Muscle layer of colon (tissue), 2 donors: ENCODE results near the gene KIF9.

Source experiments
- H3K27ac ChIP-seq: one replicate; pipeline ENCODE4 v1.7.0; 2013; ENCODE audit warnings: low read depth, mild to moderate bottlenecking, low read length, moderate library complexity
- H3K27me3 ChIP-seq, 2 donors: one replicate each; pipeline ENCODE4 v1.7.0; 2013; ENCODE audit warnings: low read length in 2 of 2, mild to moderate bottlenecking in 2 of 2; ENCODE audit not compliant: insufficient read depth in 2 of 2, control insufficient read depth in 1 of 2
- H3K36me3 ChIP-seq: one replicate; pipeline ENCODE4 v1.7.0; 2013; ENCODE audit warnings: mild to moderate bottlenecking, low read length; ENCODE audit not compliant: insufficient read depth
- H3K4me1 ChIP-seq: one replicate; pipeline ENCODE4 v1.7.0; 2013; ENCODE audit warnings: mild to moderate bottlenecking, low read length; ENCODE audit not compliant: insufficient read depth
- H3K4me3 ChIP-seq, 2 donors: one replicate each; pipeline ENCODE4 v1.7.0; 2013; ENCODE audit warnings: low read length in 2 of 2, low read depth in 1 of 2, mild to moderate bottlenecking in 1 of 2, moderate library complexity in 1 of 2
- H3K9ac ChIP-seq: one replicate; pipeline ENCODE4 v1.7.0; 2013; ENCODE audit warnings: low read length
- H3K9me3 ChIP-seq: one replicate; pipeline ENCODE4 v1.7.0; 2013; ENCODE audit warnings: mild to moderate bottlenecking, low read length
- donor health status: abdominal sarcoma.
- donor health status: Adenocarcinoma of cecum.

Gene KIF9

DNA sequence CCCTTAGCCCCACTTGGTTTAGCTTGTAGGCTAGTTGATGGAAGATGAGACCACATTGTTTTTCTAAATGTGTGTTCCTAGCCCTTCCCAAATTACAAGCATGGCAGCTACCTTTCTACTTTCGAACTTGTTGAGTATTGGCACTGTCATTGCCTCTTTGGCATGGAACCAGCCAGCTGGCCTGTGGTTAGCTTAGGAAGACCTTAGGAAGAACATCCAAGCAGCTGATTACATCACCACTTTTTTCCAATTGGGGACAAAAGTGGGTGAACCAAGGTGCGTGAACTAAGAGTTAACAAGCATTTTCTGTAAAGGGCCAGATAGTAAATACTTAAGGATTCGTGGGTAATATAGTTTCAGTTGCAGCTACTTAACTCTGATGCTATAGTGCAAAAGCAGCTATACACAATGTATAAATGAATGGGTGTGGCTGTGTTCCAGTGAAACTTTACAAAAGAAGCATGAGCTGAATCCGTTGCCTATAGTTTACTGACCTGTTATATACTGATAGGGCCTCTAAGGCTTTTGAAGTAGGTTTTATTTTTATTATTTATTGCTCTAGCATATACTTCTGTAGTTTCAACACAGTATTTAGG is 8.7 kb upstream of the KIF9 start:
- Histone ChIP-seq H3K9ac (no peak overlapping the region), H3K4me1 (peaks cover 6% of the 10 kb centered on the region), H3K4me3 (no peak overlapping the region), H3K9me3 (no peaks in the 10 kb centered on the region), H3K27me3 (no peaks in the 10 kb centered on the region), H3K27ac (no peak overlapping the region), H3K36me3 (peaks cover 20% of the 10 kb centered on the region)

DNA sequence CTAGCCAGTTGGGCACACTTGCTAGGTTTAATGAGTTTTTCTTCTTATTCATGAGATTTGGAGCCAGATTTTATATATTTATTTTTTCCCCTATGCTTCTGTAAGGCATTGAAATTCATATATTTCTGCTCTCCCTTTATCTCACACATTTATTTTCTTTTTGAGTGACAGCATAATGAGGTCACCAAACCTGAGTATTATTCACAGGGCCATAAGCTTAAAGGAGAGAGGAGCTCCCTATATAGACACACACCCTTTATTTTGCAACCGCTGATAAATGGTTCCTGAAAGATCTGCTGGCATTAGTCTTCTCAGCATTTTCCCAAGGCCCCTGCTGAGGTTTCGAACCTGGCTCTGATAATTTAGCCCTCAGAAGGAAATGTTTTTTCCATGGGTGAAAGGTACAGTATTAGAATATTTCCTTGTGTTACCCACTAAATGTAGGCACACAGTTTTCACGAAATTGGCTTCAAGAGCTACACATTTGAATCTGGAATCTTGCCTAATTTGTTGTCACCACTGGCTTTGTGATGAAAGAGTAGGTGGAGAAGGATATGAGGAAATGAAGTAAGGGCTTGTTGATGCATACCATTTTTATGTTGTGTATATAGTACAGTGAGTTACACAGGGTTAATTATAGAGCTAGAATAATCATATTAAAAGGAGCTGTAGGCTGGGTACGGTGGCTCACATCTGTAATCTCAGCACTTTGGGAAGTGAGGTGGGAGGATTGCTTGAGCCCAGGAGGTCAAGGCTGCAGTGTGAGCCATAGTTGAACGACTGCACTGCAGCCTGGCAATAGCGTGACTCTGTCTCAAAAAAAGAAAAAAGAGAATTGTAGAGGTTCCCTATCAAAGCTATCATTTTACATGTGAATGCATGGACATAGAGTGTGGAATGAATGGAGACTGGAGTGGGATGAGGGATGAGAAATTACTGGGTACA is 6.6 kb upstream of the KIF9 start:
- Histone ChIP-seq H3K36me3 (peaks cover 20% of the 10 kb centered on the region), H3K27me3 (no peaks in the 10 kb centered on the region), H3K9ac (no peak overlapping the region), H3K27ac (no peak overlapping the region), H3K9me3 (no peaks in the 10 kb centered on the region), H3K4me1 (peaks cover 21% of the 10 kb centered on the region), H3K4me3 (no peak overlapping the region)

DNA sequence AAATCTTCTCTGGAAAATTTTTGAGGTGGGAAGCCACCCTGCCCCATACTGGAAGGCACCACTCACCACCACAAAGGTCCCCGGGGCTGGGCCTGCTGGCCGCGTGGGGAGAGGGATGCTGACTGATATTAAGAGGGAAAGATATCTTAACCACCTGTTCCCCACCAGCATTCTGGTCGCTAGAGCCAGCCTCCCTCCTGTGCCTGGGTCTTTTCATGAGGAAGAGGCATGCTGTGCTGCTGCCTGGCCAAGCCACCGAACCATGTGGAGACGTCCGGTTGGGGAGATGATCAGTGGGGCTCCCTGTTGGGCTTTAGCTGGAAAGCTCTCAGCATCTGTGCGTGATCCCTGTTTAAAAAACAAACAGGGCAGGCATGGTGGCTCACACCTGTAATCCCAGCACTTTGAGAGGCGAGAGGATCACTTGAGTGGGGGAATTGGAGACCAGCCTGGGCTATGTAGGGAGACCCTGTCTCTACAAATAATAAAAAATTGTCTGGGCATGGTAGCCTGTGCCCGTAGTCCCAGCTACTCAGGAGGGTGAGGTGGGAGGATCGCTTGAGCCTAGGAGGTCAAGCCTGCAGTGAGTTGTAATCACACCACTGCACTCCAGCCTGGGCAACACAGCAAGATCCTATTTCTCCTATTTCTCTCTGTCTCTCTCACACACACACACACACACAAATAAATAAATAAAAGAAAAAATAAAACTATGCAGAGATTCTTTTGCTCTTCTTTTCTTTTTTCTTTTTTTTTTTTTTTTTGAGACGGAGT is 1.2 kb upstream of the KIF9 start:
- peak overlapping the region; percentile 53 to 95 for H3K4me3 ChIP-seq
- no peaks in the 10 kb centered on the region for H3K27me3 ChIP-seq
- H3K27ac ChIP-seq: peak overlapping the region; percentile 80
- no peaks in the 10 kb centered on the region for H3K9me3 ChIP-seq
- H3K36me3 ChIP-seq: peaks cover 12% of the 10 kb centered on the region
- H3K9ac ChIP-seq: peak overlapping the region; percentile 65
- peaks cover 39% of the 10 kb centered on the region for H3K4me1 ChIP-seq

DNA sequence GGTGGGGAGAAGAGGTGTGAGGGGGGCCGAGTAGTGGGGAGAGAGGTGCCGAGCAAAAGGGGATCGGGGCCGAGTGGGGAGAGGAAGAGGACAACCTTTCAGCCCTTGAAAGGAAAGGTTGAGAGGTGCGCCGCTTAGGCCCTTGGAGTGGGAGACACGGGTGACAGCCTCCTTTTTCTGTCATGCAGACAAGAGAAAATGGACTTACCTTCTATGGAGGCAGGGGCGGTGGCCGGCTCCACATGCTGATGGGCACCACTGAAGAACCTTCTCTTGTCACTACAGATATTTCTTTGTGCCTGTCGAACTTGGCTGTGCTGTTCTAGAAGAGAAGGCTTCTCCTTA is 566 bp upstream of the KIF9 start:
- Histone ChIP-seq H3K27me3 (no peaks in the 10 kb centered on the region), H3K4me3 (peak overlapping the region; percentile 53 to 95), H3K4me1 (peaks cover 39% of the 10 kb centered on the region), H3K27ac (peak overlapping the region; percentile 80), H3K9me3 (no peaks in the 10 kb centered on the region), H3K36me3 (peaks cover 6% of the 10 kb centered on the region), H3K9ac (peak overlapping the region; percentile 65)

DNA sequence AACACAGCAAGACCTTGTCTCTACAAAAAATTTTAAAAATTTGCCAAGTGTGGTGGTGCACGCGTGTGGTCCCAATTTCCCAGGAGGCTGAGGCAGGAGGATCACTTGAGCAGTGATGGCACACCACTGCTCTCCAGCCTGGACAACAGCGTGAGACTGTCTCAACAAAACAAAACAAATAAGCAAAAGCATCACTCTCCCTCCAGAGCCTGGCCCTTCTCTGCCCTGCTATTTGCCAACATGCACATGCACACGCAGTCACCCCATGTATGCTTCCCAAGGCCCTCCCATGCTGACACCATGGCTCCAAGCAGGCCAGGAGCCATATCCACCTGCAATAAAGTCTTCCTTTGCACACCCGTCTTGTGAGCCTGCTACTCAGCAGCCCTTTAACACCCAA is 2.1 kb downstream of the KIF9 start:
- Histone ChIP-seq H3K36me3 (no peaks in the 10 kb centered on the region), H3K27ac (no peak overlapping the region), H3K27me3 (no peaks in the 10 kb centered on the region), H3K9ac (no peak overlapping the region), H3K4me1 (peaks cover 27% of the 10 kb centered on the region), H3K9me3 (no peaks in the 10 kb centered on the region), H3K4me3 (no peak overlapping the region)

DNA sequence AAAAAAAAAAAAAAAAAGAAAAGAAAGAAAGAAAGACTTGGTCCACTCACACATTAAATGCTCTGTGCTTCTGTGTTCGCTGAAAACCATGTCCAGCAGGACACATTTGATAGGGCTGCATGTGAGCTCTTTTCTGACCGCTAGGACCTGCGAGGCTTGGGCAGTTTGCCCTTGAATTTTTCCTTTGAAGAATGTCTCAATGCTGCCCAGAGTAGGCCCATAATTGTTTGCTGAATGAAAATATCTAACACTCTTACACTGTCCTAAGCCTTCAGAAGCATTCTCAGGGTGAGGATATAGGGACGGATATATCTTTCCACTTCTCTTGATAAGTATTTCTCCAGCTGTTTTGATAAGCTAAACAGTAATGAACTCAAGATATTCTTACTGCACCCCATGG is 6.0 kb downstream of the KIF9 start:
- Histone ChIP-seq H3K4me1 (peaks cover 4% of the 10 kb centered on the region), H3K36me3 (peaks cover 4% of the 10 kb centered on the region), H3K4me3 (no peak overlapping the region), H3K9me3 (no peaks in the 10 kb centered on the region), H3K27me3 (no peaks in the 10 kb centered on the region), H3K27ac (no peak overlapping the region), H3K9ac (no peak overlapping the region)

DNA sequence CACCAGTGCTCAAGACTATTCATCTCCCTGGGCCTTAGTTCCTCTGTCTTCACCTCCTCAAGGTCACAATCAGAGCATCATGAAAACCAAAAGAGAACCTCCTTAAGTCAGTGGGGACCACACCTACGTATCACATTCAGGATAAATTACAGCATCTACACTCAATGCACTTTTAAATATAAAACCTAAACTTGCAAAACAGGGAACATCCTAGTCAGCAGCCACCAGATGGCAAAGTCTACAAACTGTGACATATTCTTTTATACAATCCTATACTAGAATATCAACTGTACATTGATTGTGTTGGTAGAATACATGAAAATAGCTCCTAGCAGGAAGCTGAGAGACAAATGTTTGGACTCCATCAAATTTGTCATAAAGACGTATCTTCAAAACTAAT is 7.9 kb downstream of the KIF9 start:
- Histone ChIP-seq H3K4me3 (no peak overlapping the region), H3K9ac (no peak overlapping the region), H3K4me1 (no peaks in the 10 kb centered on the region), H3K27ac (no peak overlapping the region), H3K27me3 (no peaks in the 10 kb centered on the region), H3K36me3 (peaks cover 4% of the 10 kb centered on the region), H3K9me3 (no peaks in the 10 kb centered on the region)

DNA sequence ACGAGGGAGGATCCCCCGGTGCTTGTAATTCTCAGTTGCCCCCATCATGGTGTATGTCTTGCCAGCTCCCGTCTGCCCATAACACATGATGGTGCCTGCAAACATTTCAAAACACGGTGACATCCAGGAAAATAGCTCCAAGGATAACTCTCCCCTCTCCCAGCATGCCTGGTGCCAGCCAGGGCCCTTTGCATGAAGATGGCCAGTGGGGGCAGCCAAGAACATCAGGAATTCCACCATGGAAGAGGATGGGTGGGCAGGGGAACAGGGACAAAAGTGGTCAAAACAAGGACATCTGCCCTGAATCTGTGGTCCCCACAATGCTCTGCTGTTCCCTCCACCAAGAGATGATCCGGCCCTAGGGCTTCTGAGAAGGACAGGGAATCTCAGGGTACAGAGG is 9.0 kb downstream of the KIF9 start:
- no peaks in the 10 kb centered on the region for H3K4me1 ChIP-seq
- no peak overlapping the region for H3K4me3 ChIP-seq
- H3K27ac ChIP-seq: no peak overlapping the region
- no peaks in the 10 kb centered on the region for H3K9me3 ChIP-seq
- peaks cover 4% of the 10 kb centered on the region for H3K36me3 ChIP-seq
- no peak overlapping the region for H3K9ac ChIP-seq
- no peaks in the 10 kb centered on the region for H3K27me3 ChIP-seq

DNA sequence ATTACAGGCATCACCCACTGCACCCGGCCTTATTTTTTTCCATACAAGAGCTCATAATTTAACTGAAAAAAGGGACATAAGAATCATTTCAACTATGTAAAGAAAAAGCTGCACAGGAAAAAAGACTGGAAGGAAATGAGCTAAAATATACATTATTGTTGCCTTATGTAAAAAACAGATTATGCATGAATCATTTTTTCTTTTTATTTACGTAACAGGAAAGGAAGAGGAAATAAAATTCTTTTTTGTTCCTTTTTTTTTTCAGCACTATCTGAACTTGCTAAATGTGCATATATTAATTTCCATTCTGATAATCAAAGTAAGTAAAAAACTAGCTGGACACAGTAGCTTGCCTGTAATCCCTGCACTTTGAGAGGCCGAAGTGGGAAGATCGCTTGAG is 12.1 kb downstream of the KIF9 start:
- peaks cover 4% of the 10 kb centered on the region for H3K36me3 ChIP-seq
- no peak overlapping the region for H3K27ac ChIP-seq
- no peak overlapping the region for H3K4me3 ChIP-seq
- peaks cover 7% of the 10 kb centered on the region for H3K4me1 ChIP-seq
- H3K9me3 ChIP-seq: no peaks in the 10 kb centered on the region
- H3K27me3 ChIP-seq: no peaks in the 10 kb centered on the region
- H3K9ac ChIP-seq: no peak overlapping the region

DNA sequence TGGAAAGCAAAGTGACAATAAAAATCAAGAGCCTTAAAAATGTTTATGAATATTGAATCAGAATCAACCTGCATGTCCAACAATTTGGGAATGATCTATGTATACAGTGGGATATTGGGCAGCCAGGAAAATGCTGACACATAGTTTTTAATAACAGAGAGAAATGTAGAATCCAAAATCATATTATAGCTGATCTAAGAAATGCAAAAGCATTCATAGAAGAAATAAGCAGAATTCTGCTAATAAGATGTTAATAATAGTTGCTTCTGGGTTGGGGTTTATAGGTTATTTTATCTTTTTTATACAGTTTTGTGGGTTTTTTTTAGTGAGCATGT is 15.1 kb downstream of the KIF9 start:
- Histone ChIP-seq H3K9me3 (no peaks in the 10 kb centered on the region), H3K4me3 (no peak overlapping the region), H3K27me3 (no peaks in the 10 kb centered on the region), H3K4me1 (peaks cover 7% of the 10 kb centered on the region), H3K27ac (no peak overlapping the region), H3K9ac (no peak overlapping the region), H3K36me3 (no peaks in the 10 kb centered on the region)

DNA sequence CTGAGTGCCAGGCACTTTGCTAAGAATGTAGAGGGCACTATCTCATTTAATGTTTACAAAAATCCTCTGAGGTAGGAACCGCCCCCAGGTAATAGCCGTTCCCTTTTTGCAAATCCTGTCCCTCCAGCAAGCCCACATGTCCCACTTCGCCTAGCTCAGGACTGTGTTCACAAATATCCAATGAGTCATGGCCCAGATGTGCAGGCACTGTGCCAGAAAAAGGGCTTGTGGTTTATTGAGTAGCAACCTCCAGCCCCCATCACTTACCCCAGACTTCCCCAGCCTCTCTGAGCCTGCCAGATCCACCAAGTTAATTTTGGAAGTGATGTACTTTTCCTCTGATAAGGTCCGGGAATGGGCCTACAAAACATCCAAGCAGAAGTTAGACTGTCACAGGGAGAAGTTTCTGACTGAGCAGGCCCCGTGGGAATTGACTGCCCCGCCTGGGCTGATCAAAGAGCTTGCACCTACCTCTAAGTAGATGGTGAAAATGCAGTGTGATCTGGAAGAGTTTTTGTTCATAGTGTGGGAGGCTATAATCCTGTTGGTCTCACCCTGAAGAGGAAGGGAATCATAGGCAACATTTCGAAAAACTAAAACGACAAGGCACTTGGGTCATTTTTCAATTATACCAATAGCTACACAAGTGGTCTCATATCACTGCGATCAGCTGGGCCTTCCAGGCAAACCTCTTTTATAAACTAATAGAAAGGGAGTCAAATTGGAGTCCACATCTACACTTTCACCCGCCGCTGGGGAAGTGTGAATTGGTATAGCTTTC is 15.7 kb downstream of the KIF9 start:
- Histone ChIP-seq H3K27me3 (no peaks in the 10 kb centered on the region), H3K36me3 (no peaks in the 10 kb centered on the region), H3K4me3 (no peak overlapping the region), H3K9me3 (no peaks in the 10 kb centered on the region), H3K27ac (no peak overlapping the region), H3K9ac (no peak overlapping the region), H3K4me1 (peaks cover 7% of the 10 kb centered on the region)
